ENCODE data around the gene IQCN. TPM values are rescaled to one million over a fixed set of nuclear protein-coding genes. Genes with fewer than 3 reads are reported as not detected.

Gene IQCN
- total and polyA plus RNA-seq, 10 of the 15 experiments (the other 5 are each of a cell fraction or from before 2014, with no cell fraction given) = 0.01 to 0.54 (median 0.23) TPM; not detected in 3

- CTCF ChIA-PET = interaction anchor here (0.7 to 3.8 kb wide), 3 partner anchors 15 to 26 kb away, joined by 3 to 33 read pairs (median 9); partner anchors contain the start of gene LSM4
- peaks cover 3 to 21% of the 10 kb centered on the region in 2 experiments; a peak in 3 of 4 replicates for H3K36me3 ChIP-seq (ENCODE audit: control insufficient read depth in 2 of 2, insufficient read depth in 2 of 2, low read length in 1 of 2)
- H3K4me1 ChIP-seq (ENCODE audit: control insufficient read depth, insufficient read depth, low read length) = peaks cover 22% of the 10 kb centered on the region
- H3K4me3 ChIP-seq = peak overlapping the region; percentile 89; the same call in 1 of the 2 replicates
- POLR2A ChIA-PET = interaction anchor here (1.0 to 5.8 kb wide), 7 partner anchors 10 to 27 kb away, joined by 3 to 196 read pairs (median 9); partner anchors contain the start of gene JUND
- RAD21 ChIA-PET (ENCODE audit: unreplicated experiment) = interaction anchor here (1.0 to 1.8 kb wide), 5 partner anchors 16 to 27 kb away, joined by 3 to 24 read pairs (median 3); partner anchors contain the start of gene LSM4
- no peak overlapping the region for H2AFZ ChIP-seq (ENCODE audit: control insufficient read depth, low read depth, low read length)
- no peaks in the 10 kb centered on the region for H4K20me1 ChIP-seq (ENCODE audit: control insufficient read depth, insufficient read depth)
- in situ Hi-C loops (cut with MboI) = no loop called here
- no peak for ATAC-seq
- intact Hi-C loops (cut with micrococcal nuclease; ENCODE audit: unreplicated experiment) = no loop called here
- TF ChIP-seq, protein P1, sequence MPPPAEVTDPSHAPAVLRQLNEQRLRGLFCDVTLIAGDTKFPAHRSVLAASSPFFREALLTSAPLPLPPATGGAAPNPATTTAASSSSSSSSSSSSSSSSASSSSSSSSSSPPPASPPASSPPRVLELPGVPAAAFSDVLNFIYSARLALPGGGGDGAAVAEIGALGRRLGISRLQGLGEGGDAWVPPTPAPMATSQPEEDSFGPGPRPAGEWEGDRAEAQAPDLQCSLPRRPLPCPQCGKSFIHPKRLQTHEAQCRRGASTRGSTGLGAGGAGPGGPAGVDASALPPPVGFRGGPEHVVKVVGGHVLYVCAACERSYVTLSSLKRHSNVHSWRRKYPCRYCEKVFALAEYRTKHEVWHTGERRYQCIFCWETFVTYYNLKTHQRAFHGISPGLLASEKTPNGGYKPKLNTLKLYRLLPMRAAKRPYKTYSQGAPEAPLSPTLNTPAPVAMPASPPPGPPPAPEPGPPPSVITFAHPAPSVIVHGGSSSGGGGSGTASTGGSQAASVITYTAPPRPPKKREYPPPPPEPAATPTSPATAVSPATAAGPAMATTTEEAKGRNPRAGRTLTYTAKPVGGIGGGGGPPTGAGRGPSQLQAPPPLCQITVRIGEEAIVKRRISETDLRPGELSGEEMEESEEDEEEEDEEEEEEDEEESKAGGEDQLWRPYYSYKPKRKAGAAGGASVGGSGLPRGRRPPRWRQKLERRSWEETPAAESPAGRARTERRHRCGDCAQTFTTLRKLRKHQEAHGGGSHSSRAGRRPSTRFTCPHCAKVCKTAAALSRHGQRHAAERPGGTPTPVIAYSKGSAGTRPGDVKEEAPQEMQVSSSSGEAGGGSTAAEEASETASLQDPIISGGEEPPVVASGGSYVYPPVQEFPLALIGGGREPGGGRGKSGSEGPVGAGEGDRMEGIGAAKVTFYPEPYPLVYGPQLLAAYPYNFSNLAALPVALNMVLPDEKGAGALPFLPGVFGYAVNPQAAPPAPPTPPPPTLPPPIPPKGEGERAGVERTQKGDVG (CRISPR knock-in tag; IDR thresholded peaks at IDR 0.05) = no peak
- no peak for TF ChIP-seq POU2F2 (IDR thresholded peaks at IDR 0.05; ENCODE audit: borderline replicate concordance, low read depth, low read length)
- TF ChIP-seq DPF2 (IDR thresholded peaks at IDR 0.05) = no peak
- TF ChIP-seq, protein P2, sequence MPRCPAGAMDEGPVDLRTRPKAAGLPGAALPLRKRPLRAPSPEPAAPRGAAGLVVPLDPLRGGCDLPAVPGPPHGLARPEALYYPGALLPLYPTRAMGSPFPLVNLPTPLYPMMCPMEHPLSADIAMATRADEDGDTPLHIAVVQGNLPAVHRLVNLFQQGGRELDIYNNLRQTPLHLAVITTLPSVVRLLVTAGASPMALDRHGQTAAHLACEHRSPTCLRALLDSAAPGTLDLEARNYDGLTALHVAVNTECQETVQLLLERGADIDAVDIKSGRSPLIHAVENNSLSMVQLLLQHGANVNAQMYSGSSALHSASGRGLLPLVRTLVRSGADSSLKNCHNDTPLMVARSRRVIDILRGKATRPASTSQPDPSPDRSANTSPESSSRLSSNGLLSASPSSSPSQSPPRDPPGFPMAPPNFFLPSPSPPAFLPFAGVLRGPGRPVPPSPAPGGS (IDR thresholded peaks at IDR 0.05; ENCODE audit: borderline replicate concordance, insufficient read depth, low read depth, low read length, poor library complexity, severe bottlenecking) = no peak
- TF ChIP-seq FOXM1 (IDR thresholded peaks at IDR 0.05; ENCODE audit: low read depth, low read length) = 0 out of 2 replicates have a peak, but pooled peaks have one; percentile 9
- no peak for TF ChIP-seq ZNF622 (IDR thresholded peaks at IDR 0.05)
- no peak for TF ChIP-seq NFYB (IDR thresholded peaks at IDR 0.05; ENCODE audit: insufficient read depth, low read depth, low read length)
- no peak for TF ChIP-seq HDGF (IDR thresholded peaks at IDR 0.05)
- peak overlapping the region; percentile 56 for H3K27ac ChIP-seq (ENCODE audit: control insufficient read depth, insufficient read depth)
- H3K9ac ChIP-seq (ENCODE audit: control insufficient read depth, insufficient read depth, low read length) = no peak overlapping the region
- peaks cover 20% of the 10 kb centered on the region for H3K79me2 ChIP-seq (ENCODE audit: control insufficient read depth, insufficient read depth, low read length)
- FAIRE-seq = no peak
- no peaks in the 10 kb centered on the region for H3K27me3 ChIP-seq (replicated peaks in 1 of 2; ENCODE audit: control insufficient read depth in 2 of 2, insufficient read depth in 2 of 2, low read length in 1 of 2)
- WGBS (ENCODE audit: insufficient coverage, insufficient replicate concordance, low lambda C conversion rate, missing lambda C conversion rate) = 8% methylated on average over 26 of the region's 26 CpGs
- BruUV-seq (replicated peaks) = no TSS peak
- no peaks in the 10 kb centered on the region for H3K9me3 ChIP-seq (replicated peaks; ENCODE audit: control insufficient read depth, insufficient read depth, low read length)
- H3K4me2 ChIP-seq (ENCODE audit: control insufficient read depth, insufficient read depth) = peak overlapping the region; percentile 32
- no peak for DNase-seq (ENCODE audit: low read depth, low spot score)
- SMC1A ChIA-PET (ENCODE audit: uncharacterized antibody, unreplicated experiment) = interaction anchor here (1.0 to 1.2 kb wide), 2 partner anchors 9 to 27 kb away, joined by 3 to 5 read pairs; no protein-coding TSS in a partner anchor
Observed at GRCh38 chr19:18306209-18306887, 32.1 kb upstream of the IQCN start.
